ENCODE results near the gene ZCCHC14. TPM values are rescaled to one million over a fixed set of nuclear protein-coding genes. Genes with fewer than 3 reads are reported as not detected.
"Not testable (repeated sequence)": the region's sequence is repeated elsewhere in the genome, so short reads cannot be mapped to it uniquely, and the experiment has no call there.

Gene ZCCHC14
- total and polyA plus RNA-seq, 2 donors (not counting 1 experiment from before 2014, with no cell fraction given) = 0.70 to 4.4 TPM

DNA sequence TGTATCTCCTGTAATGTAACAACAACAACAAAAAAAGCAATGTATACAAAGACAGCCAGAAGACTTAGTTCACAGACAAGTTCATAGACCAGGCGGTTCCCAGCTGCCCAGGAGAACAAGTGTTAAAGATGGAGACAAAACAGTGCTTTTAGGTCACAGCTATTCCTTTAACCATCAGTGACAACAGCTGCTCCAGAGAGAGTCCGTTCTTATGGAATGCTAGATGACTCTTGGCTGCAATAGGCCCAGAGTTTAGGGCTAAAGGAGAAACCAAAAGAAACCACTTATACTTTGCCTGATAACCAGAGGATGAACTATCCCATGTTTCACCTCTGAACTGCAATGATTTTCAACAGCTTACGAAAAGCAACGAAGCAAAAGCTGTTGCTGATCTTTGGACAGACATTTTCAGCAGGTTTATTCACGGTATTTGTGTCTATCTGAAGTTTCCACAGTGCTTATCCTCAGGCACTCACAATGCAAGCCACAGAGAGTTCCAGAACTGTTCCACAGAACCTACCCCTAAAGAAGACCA lies 6.0 kb downstream of the ZCCHC14 start:
- H2AFZ ChIP-seq (ENCODE audit: insufficient read depth, low read depth, low read length, poor library complexity, severe bottlenecking) = no peak overlapping the region
- intact Hi-C loops (cut with micrococcal nuclease) = no loop called here
- no peaks in the 10 kb centered on the region for H3K79me2 ChIP-seq (ENCODE audit: control insufficient read depth, insufficient read depth, low read length)
- no peak overlapping the region for H3K27ac ChIP-seq (ENCODE audit: low read length in 2 of 2)
- H3K4me2 ChIP-seq (replicated peaks; ENCODE audit: low read depth, low read length, poor library complexity, severe bottlenecking) = no peak overlapping the region
- ChIA-PET CTCF (no interaction called here), POLR2A (no interaction called here)
- no peak overlapping the region for H3K27ac Mint-ChIP-seq
- H3K9me3 Mint-ChIP-seq (ENCODE audit: insufficient read depth) = no peaks in the 10 kb centered on the region
- peaks cover 28% of the 10 kb centered on the region for H3K27me3 Mint-ChIP-seq
- no peak for DNase-seq
- peaks cover 16% of the 10 kb centered on the region for H3K4me1 Mint-ChIP-seq
- 98% methylated on average over 3 of the region's 5 CpGs for WGBS (ENCODE audit: insufficient coverage)
- H3K4me3 ChIP-seq (ENCODE audit: control extremely low read depth in 1 of 5, extremely low read depth in 1 of 5, insufficient read depth in 1 of 5, low read depth in 2 of 5, low read length in 4 of 5) = no peak overlapping the region
- peaks cover 0 to 4% (median 0%) of the 10 kb centered on the region in 3 donors for H3K9me3 ChIP-seq (ENCODE audit: control extremely low read depth in 1 of 3, control insufficient read depth in 2 of 3, insufficient read depth in 1 of 3, low read length in 2 of 3)
- H3K36me3 ChIP-seq (replicated peaks in 1 of 2; ENCODE audit: control extremely low read depth in 1 of 2, control insufficient read depth in 1 of 2, extremely low read depth in 1 of 2, insufficient read depth in 2 of 2, low read length in 1 of 2) = no peaks in the 10 kb centered on the region
- H4K20me1 ChIP-seq (ENCODE audit: control insufficient read depth, insufficient read depth, low read length, poor library complexity, severe bottlenecking) = peaks cover 13% of the 10 kb centered on the region
- H3K27me3 ChIP-seq (replicated peaks in 1 of 4; ENCODE audit: control extremely low read depth in 1 of 4, control insufficient read depth in 3 of 4, insufficient read depth in 4 of 4, low read length in 3 of 4) = peaks cover 0 to 21% (median 8%) of the 10 kb centered on the region in 4 experiments
- TF ChIP-seq CTCF (IDR thresholded peaks at IDR 0.05) (no peak), EZH2 (IDR thresholded peaks at IDR 0.05; ENCODE audit: borderline replicate concordance, insufficient read depth, low read depth, low read length, poor library complexity, severe bottlenecking) (no peak)
- no peak for ATAC-seq (ENCODE audit: low read depth)
- H3K4me1 ChIP-seq (ENCODE audit: control insufficient read depth in 2 of 2, insufficient read depth in 2 of 2, low read length in 2 of 2) = peaks cover 3 to 7% of the 10 kb centered on the region in 2 donors
- H3K4me3 Mint-ChIP-seq = no peak overlapping the region
- H3K9ac ChIP-seq (ENCODE audit: low read length) = no peak overlapping the region

DNA sequence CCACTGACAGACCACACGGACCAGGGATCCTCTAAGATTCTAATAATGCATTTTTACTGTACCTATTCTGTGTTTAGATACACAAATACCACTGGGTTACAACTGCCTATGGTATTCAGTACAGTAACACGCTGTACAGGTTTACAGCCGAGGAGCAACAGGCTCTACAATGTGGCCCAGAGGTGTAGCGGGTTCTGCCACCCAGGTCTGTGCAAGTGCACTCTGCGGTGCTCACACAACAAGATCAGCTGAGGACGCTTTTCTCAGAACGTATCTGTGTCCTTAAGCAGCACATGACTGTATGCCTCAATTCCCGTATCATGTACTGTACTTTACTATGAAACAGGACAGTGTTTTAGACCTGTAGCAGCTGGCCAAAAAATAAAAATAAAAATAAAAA lies 6.5 kb downstream of the ZCCHC14 start:
- ATAC-seq (ENCODE audit: low read depth) = no peak
- ChIA-PET CTCF (no interaction called here), POLR2A (no interaction called here)
- no peak overlapping the region for H3K4me3 ChIP-seq (ENCODE audit: control extremely low read depth in 1 of 5, extremely low read depth in 1 of 5, insufficient read depth in 1 of 5, low read depth in 2 of 5, low read length in 4 of 5)
- Mint-ChIP-seq H3K27me3 (peaks cover 28% of the 10 kb centered on the region), H3K4me3 (no peak overlapping the region), H3K27ac (no peak overlapping the region), H3K9me3 (ENCODE audit: insufficient read depth) (no peaks in the 10 kb centered on the region), H3K4me1 (peaks cover 15% of the 10 kb centered on the region)
- no peak overlapping the region for H3K9ac ChIP-seq (ENCODE audit: low read length)
- peaks cover 2 to 5% of the 10 kb centered on the region in 2 donors for H3K4me1 ChIP-seq (ENCODE audit: control insufficient read depth in 2 of 2, insufficient read depth in 2 of 2, low read length in 2 of 2)
- WGBS (ENCODE audit: insufficient coverage) = 94% methylated on average over 6 of the region's 8 CpGs
- H3K4me2 ChIP-seq (replicated peaks; ENCODE audit: low read depth, low read length, poor library complexity, severe bottlenecking) = no peak overlapping the region
- H3K27ac ChIP-seq (ENCODE audit: low read length in 2 of 2) = no peak overlapping the region
- H3K79me2 ChIP-seq (ENCODE audit: control insufficient read depth, insufficient read depth, low read length) = no peaks in the 10 kb centered on the region
- no peak for DNase-seq
- no peak for TF ChIP-seq EZH2 (IDR thresholded peaks at IDR 0.05; ENCODE audit: borderline replicate concordance, insufficient read depth, low read depth, low read length, poor library complexity, severe bottlenecking)
- no peak for TF ChIP-seq CTCF (IDR thresholded peaks at IDR 0.05)
- peaks cover 11% of the 10 kb centered on the region for H4K20me1 ChIP-seq (ENCODE audit: control insufficient read depth, insufficient read depth, low read length, poor library complexity, severe bottlenecking)
- H2AFZ ChIP-seq (ENCODE audit: insufficient read depth, low read depth, low read length, poor library complexity, severe bottlenecking) = no peak overlapping the region
- peaks cover 0 to 2% (median 0%) of the 10 kb centered on the region in 3 donors for H3K9me3 ChIP-seq (ENCODE audit: control extremely low read depth in 1 of 3, control insufficient read depth in 2 of 3, insufficient read depth in 1 of 3, low read length in 2 of 3)
- peaks cover 0 to 16% (median 8%) of the 10 kb centered on the region in 4 experiments for H3K27me3 ChIP-seq (replicated peaks in 1 of 4; ENCODE audit: control extremely low read depth in 1 of 4, control insufficient read depth in 3 of 4, insufficient read depth in 4 of 4, low read length in 3 of 4)
- H3K36me3 ChIP-seq (replicated peaks in 1 of 2; ENCODE audit: control extremely low read depth in 1 of 2, control insufficient read depth in 1 of 2, extremely low read depth in 1 of 2, insufficient read depth in 2 of 2, low read length in 1 of 2) = no peaks in the 10 kb centered on the region
- intact Hi-C loops (cut with micrococcal nuclease) = no loop called here

DNA sequence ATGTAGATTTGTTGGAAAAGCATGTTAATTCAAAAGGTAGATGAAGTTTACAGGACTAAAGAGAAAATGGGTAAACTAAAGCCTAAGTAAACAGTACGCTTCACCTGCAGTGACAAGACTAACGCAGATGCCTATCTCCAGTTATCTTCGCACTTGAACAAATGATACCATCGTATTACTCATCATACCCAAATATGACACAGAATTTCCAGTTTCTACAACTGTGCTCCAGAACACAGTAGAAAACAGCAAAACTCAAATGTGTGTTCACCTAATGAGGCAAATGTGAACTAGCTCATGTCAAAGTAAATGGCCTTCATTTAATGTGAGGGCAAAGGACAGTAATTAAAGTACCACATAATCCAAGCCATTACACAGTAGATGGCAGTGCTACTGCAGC lies 7.0 kb downstream of the ZCCHC14 start:
- H3K4me2 ChIP-seq (replicated peaks; ENCODE audit: low read depth, low read length, poor library complexity, severe bottlenecking); H3K27ac ChIP-seq (ENCODE audit: low read length in 2 of 2); H3K9ac ChIP-seq (ENCODE audit: low read length); ATAC-seq (ENCODE audit: low read depth); H4K20me1 ChIP-seq (ENCODE audit: control insufficient read depth, insufficient read depth, low read length, poor library complexity, severe bottlenecking); intact Hi-C loops (cut with micrococcal nuclease); CTCF ChIA-PET; POLR2A ChIA-PET; H3K9me3 Mint-ChIP-seq (ENCODE audit: insufficient read depth); H3K4me1 ChIP-seq (ENCODE audit: control insufficient read depth in 2 of 2, insufficient read depth in 2 of 2, low read length in 2 of 2); DNase-seq; H3K4me3 Mint-ChIP-seq; H3K27ac Mint-ChIP-seq; H3K4me3 ChIP-seq (ENCODE audit: control extremely low read depth in 1 of 5, extremely low read depth in 1 of 5, insufficient read depth in 1 of 5, low read depth in 2 of 5, low read length in 4 of 5); H3K9me3 ChIP-seq (ENCODE audit: control extremely low read depth in 1 of 3, control insufficient read depth in 2 of 3, insufficient read depth in 1 of 3, low read length in 2 of 3); H3K79me2 ChIP-seq (ENCODE audit: control insufficient read depth, insufficient read depth, low read length); H3K36me3 ChIP-seq (replicated peaks in 1 of 2; ENCODE audit: control extremely low read depth in 1 of 2, control insufficient read depth in 1 of 2, extremely low read depth in 1 of 2, insufficient read depth in 2 of 2, low read length in 1 of 2); H2AFZ ChIP-seq (ENCODE audit: insufficient read depth, low read depth, low read length, poor library complexity, severe bottlenecking): not testable (repeated sequence)
- H3K27me3 ChIP-seq (replicated peaks in 1 of 4; ENCODE audit: control extremely low read depth in 1 of 4, control insufficient read depth in 3 of 4, insufficient read depth in 4 of 4, low read length in 3 of 4) = peaks cover 0 to 12% (median 5%) of the 10 kb centered on the region in 4 experiments
- Mint-ChIP-seq H3K4me1 (peaks cover 13% of the 10 kb centered on the region), H3K27me3 (peaks cover 30% of the 10 kb centered on the region)
- WGBS (ENCODE audit: insufficient coverage) = 92% methylated on average over 2 of the region's 4 CpGs

All from B cell (primary cell).